HG02884 (cell line): ENCODE results near the gene ZNF101.
"Not testable (repeated sequence)": the region's sequence is repeated elsewhere in the genome, so short reads cannot be mapped to it uniquely, and the experiment has no call there.

Source experiments
- ATAC-seq: cut with Tn5 transposase; IDR thresholded peaks from one replicate; pipeline ENCODE4 v1.9.1; 2021; ENCODE audit warnings: mild to moderate bottlenecking, moderate library complexity; ENCODE audit not compliant: unreplicated experiment

ZNF101 gene

GRCh38 chr19:19659646-19660245 is 8.9 kb upstream of the ZNF101 start:
- no peak for ATAC-seq

GRCh38 chr19:19661141-19661674 is 7.4 kb upstream of the ZNF101 start:
- ATAC-seq = no peak

- ATAC-seq = peak; percentile 45
Observed at GRCh38 chr19:19661675-19662251, 6.9 kb upstream of the ZNF101 start.

DNA sequence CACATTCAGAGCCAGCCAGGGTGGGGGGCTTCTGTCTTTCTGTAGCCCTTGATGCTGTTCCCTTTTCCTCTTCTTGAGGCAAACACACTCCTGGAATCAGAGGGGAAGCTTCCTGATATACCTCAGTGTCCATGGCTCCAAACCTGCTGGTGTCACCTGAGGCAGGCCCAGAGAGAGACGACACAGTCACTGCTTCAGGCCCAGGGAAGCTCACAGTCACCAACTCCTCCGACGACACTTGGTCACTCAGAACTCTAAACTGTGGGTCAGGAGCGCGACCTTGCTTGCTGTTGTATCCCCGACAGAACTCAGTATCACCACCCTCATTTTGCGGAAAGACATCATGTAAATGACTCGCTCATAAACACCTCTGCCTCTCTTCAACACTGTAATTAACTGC is 6.3 kb upstream of the ZNF101 start:
- no peak for ATAC-seq

DNA sequence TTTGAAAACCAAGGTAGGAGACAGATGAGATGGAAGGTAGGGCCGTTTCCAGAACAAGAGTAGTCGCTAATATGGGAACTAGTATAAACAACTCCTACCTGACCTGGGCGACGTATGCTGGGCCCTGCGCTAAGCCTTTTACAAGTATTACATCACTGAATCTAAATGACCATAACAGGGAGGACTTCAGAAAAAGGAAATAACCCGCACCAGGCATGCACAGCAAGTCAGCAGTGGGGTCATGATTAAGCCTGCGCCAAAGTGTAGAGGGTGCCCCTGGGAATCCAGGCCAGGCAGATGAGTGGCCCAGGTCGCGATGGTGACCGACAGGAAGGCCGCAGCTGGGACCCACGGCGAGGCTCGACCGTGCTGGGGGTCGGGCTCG is 5.8 kb upstream of the ZNF101 start:
- no peak for ATAC-seq

- ATAC-seq = peak; percentile 65
Observed at GRCh38 chr19:19663256-19664120, 5.2 kb upstream of the ZNF101 start, which contains the start of gene ATP13A1. Gene ATP13A1 (minus strand): TSS chr19:19663676. CDS start chr19:19663666, 10 bp downstream.

- not testable (repeated sequence) for ATAC-seq
Observed at GRCh38 chr19:19665420-19665948, 3.2 kb upstream of the ZNF101 start.

DNA sequence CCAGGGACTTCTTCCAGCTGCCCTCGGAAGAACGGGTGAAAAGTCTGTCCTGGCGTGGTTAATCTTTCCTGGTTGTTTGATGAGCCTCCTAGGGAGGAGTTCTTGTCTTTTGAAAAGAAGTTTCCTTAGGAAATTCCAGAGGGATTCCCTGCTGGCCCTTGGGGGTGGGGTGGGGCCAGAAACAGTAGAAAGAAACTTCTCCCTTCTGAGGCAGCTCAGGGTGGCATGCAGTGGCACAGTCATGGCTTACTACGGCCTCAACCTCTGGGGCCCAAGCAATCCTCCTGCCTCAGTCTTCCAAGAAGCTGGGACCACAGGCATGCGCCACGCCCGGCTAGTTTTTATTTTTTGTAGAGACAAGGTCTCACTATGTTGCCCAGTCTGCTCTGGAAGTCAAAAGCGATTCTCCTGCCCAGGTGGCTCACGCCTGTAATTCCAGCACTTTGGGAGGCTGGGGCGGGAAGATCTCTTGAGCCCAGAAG is 1.5 kb downstream of the ZNF101 start:
- no peak for ATAC-seq

DNA sequence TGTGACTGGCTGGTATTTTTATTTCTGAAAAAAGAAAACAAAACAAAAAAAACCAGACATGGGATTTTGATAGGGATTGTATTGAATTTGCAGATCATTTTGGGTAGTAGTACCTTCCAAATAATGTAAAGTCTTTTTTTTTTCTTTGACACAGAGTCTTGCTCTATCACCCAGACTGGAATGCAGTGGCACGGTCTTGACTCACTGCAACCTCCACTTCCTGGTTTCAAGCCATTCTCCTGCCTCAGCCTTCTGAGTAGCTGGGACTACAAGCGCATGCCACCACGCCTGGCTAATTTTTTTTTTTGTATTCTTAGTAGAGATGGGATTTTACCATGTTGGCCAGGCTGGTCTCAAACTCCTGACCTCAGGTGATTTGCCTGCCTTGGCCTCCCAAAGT is 4.2 kb downstream of the ZNF101 start:
- no peak for ATAC-seq

DNA sequence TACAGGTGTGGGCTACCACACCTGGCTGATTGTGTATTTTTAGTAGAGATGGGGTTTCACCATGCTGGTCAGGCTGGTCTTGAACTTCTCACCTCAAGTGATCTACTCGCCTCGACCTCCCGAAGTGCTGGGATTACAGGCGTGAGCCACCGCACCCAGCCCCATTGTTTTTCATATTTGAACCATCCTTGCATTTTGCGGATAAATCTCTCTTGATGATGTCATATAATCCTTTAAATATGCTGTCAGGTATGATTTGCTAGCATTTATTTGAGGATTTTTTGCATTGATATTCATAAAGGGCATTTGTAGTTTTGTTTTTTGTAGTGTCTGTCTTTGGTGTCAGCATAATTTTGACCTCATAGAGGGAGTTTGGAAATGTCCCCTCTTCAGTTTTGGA is 5.7 kb downstream of the ZNF101 start:
- ATAC-seq = no peak

GRCh38 chr19:19677579-19677978 is 8.9 kb downstream of the ZNF101 start:
- ATAC-seq = no peak

GRCh38 chr19:19679176-19680073 is 10.8 kb downstream of the ZNF101 start:
- no peak for ATAC-seq

DNA sequence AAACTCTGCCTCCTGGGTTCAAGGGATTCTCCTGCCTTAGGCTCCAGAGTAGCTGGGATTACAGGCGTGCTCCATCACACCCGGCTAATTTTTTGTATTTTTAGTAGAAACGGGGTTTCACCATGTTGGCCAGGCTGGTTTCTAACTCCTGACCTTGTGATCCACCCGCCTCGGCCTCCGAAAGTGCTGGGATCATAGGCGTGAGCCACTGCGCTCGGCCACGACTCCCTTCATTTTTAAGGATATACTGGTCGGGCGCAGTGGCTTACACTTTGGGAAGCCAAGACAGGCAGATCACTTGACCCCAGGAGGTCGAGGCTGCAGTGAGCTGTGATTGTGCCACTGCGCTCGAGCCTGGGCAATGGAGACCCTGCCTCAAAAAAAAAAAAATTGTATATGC is 17.5 kb downstream of the ZNF101 start:
- not testable (repeated sequence) for ATAC-seq

DNA sequence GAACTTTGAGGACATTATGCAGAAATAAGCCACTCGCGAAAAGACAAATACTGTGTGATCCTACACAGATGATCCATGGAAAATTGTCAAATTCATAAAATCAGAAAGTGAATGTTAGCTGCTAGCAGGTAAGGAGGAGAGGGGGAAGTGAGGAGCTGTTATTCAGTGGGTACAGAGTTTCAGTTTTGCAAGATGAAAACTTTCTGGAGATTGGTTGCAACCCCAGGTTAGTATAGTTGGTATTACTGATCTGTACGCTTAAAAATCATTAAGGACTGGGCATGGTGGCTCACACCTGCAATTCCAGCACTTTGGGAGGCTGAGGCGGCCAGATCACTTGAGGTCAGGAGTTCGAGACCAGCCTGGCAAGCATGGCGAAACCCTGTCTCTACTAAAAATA is 17.9 kb downstream of the ZNF101 start:
- ATAC-seq = no peak

DNA sequence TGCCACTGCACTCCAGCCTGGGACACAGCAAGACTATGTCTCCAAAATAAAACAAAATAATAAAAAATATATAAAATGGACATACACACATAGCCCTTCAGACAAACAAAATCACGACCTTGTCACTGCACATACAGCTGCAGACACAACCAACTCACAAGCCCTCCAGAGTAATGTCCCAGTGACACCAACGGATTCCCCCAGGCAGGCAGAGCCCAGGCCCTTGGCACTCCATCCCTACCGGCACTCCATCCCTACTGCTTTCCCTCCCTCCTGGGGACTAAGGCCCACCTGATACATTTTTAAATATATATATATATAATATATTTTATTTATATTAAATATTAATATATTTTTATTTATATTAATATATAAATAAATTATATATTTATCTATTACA is 18.5 kb downstream of the ZNF101 start:
- no peak for ATAC-seq

- not testable (repeated sequence) for ATAC-seq
Observed at GRCh38 chr19:19689023-19689422, 20.4 kb downstream of the ZNF101 start.

DNA sequence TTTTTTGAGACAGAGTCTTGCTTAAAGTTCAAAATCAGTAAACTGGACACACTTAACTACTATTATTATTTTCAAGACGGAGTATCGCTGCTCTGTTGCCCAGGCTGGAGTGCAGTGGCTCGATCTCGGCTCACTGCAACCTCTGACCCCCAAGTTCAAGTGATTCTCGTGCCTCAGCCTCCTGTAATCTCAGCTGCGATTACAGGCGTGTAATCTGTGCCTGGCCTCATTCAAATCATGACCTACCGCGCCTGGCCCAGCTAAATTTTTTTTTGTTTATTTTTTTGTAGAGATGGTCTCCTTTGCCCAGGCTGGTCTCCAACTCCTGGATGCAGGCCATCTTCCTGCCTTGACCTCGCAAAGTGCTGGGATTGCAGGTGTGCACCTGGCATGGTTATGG is 23.0 kb downstream of the ZNF101 start:
- ATAC-seq = no peak

DNA sequence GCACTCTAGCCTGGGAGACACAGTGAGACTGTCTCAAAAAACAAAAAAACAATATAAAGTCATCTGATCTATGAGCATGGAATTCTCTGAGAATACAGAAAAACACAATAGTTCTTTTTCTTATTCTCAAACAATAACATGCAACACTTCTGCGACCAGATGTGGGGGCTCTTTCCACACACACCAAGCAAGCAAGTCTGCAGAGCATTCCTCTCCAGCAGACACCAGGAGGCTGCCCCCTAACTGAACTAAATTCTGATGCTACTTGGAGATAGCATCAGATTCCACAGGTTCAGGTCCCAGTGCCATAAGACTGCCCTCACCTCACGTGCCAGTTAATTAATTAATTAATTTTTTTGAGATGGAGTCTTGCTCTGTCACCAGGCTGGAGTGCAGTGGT is 27.7 kb downstream of the ZNF101 start:
- ATAC-seq = no peak

DNA sequence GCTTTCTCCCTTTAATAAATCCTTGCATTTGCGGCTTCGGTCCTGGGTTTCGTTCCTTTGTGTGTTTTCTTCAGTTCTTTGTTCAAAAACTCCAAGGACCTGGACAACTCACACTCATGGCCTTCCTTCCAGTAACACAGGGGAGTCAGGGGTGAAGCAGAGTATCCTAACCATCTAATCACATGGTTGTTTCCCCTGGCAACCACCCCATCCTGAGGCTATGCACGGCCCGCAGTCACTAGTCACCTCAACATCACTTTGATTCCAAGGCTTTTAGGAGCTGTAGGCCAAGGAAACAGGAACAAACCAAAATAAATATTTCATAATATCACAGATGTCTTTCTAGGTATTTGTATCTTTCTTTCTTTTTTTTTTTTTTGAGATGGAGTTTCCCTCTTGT is 28.9 kb downstream of the ZNF101 start:
- ATAC-seq = no peak

DNA sequence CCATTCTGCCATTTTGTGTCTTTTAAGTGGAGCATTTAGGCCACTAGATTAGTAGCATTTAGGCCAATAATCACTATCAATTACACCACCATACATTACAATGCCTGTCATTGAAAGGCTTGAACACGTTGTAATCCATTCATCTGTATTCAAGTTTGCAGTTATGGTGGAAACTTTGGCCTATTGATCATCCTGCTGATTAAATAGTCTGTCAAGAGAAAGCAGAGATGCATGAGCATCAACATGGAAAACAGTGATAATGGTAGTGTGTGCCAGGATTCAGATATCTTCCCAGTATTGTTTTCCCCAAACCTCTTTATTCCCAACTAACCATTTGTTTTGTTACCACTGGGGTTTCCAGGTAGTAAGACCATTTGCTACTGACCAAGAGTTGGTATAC is 31.9 kb downstream of the ZNF101 start:
- ATAC-seq = not testable (repeated sequence)
